ENCODE measurements around the gene OBSCN. TPM values are rescaled to one million over a fixed set of nuclear protein-coding genes. Genes with fewer than 3 reads are reported as not detected.

The OBSCN gene
- total and polyA plus RNA-seq, 2 donors (not counting 3 experiments of a cell fraction or from before 2014, with no cell fraction given): 1.5 to 2.9 TPM

DNA sequence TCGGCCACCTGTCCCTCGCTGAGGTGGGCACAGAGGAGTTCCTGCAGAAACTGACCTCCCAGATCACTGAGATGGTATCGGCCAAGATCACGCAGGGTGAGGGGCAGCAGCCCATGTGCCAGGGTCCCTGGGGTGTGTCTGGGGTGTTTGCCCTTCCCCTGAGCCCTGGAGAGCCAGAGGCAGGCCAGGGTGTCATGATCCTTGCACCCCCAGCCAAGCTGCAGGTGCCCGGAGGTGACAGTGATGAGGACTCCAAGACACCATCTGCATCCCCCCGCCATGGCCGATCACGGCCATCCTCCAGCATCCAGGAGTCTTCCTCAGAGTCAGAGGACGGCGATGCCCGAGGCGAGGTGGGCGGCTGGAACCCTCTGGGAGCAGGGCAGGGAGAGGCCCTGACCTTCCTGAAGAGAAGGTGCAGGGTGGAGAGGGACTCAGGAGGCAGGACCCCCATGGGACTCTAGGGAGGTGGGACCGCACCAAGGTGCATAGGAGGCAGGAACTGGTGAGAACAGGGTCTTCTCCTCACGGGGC lies 129.3 kb downstream of the OBSCN start:
- TF ChIP-seq, protein P1, sequence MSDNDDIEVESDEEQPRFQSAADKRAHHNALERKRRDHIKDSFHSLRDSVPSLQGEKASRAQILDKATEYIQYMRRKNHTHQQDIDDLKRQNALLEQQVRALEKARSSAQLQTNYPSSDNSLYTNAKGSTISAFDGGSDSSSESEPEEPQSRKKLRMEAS (IDR thresholded peaks at IDR 0.05; ENCODE audit: insufficient read depth, insufficient read length): no peak
- no peak for TF ChIP-seq POLR2A (IDR thresholded peaks at IDR 0.05; ENCODE audit: low read depth, low read length)
- CTCF ChIA-PET: no interaction called here
- H3K27ac ChIP-seq (ENCODE audit: insufficient read depth, low read depth, low read length): no peak overlapping the region
- dilution Hi-C loops (cut with MboI; ENCODE audit: extremely low pct_ligation_motif_present, low sequenced_read_pairs) (no loop called here), intact Hi-C loops (cut with micrococcal nuclease) (no loop called here)
- H3K27me3 ChIP-seq (ENCODE audit: control insufficient read depth in 2 of 2, insufficient read depth in 2 of 2, low read length in 2 of 2): no peaks in the 10 kb centered on the region
- no TSS peak for BruUV-seq (replicated peaks)
- no peak for DNase-seq (ENCODE audit: low read depth, low spot score)
- H2AFZ ChIP-seq (ENCODE audit: low read depth, low read length): no peak overlapping the region
- H3K9me3 ChIP-seq (replicated peaks; ENCODE audit: control insufficient read depth, insufficient read depth, low read length): no peaks in the 10 kb centered on the region
- H3K9ac ChIP-seq (replicated peaks; ENCODE audit: extremely low read depth, insufficient read depth, low read length): no peak overlapping the region
- H3K36me3 ChIP-seq (ENCODE audit: control insufficient read depth in 2 of 2, extremely low read depth in 1 of 2, insufficient read depth in 2 of 2, low read length in 2 of 2): no peaks in the 10 kb centered on the region
- no peak overlapping the region for H3K4me3 ChIP-seq (replicated peaks in 1 of 3; ENCODE audit: insufficient read depth in 1 of 3, low read depth in 1 of 3, low read length in 3 of 3)
- no peak for FAIRE-seq
- no peaks in the 10 kb centered on the region for H4K20me1 ChIP-seq (replicated peaks; ENCODE audit: control insufficient read depth, extremely low read depth, insufficient read depth, low read length)
- POLR2A ChIA-PET: no interaction called here
- no peaks in the 10 kb centered on the region for H3K4me1 ChIP-seq (ENCODE audit: control insufficient read depth, extremely low read depth, insufficient read depth, low read length)
- no peaks in the 10 kb centered on the region for H3K79me2 ChIP-seq (ENCODE audit: control insufficient read depth, insufficient read depth, low read length)
- no peaks in the 10 kb centered on the region for H3K9me1 ChIP-seq (replicated peaks; ENCODE audit: control insufficient read depth, extremely low read depth, insufficient read depth, low read length)
- H3K4me2 ChIP-seq (ENCODE audit: insufficient read depth, low read length): no peak overlapping the region

DNA sequence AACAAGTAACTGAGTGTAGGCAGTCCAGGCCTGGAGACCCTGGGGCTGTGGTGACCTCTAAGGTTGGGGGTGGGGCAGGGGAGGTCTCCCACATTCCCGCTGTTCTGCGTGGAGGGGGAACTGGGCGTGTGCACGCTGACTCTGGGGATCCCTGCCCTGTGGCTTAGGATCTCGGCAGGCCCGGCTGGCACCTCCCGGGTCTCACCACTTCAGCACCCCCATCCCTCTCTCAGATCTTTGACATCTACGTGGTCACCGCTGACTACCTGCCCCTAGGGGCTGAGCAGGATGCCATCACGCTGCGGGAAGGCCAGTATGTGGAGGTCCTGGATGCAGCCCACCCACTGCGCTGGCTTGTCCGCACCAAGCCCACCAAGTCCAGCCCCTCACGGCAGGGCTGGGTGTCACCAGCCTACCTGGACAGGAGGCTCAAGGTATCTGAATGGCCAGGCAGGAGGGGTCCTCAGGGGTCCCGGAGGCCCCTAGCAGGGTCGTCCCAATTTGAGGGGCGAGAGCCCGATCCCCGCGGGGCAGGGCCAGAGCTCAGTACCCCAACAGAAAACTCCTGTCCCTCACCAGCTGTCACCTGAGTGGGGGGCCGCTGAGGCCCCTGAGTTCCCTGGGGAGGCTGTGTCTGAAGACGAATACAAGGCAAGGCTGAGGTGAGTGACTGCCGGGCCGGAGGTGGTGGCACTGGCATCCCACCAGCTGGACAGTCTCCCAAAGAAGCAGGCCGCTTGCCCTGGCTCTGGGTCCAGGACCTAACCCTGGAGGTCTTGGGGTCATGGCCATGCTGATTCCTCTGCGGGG lies 130.1 kb downstream of the OBSCN start:
- BruUV-seq (replicated peaks): no TSS peak
- dilution Hi-C loops (cut with MboI; ENCODE audit: extremely low pct_ligation_motif_present, low sequenced_read_pairs) (no loop called here), intact Hi-C loops (cut with micrococcal nuclease) (no loop called here)
- no peak for DNase-seq (ENCODE audit: low read depth, low spot score)
- Histone ChIP-seq H3K4me2 (ENCODE audit: insufficient read depth, low read length) (no peak overlapping the region), H3K36me3 (ENCODE audit: control insufficient read depth in 2 of 2, extremely low read depth in 1 of 2, insufficient read depth in 2 of 2, low read length in 2 of 2) (no peaks in the 10 kb centered on the region), H3K4me1 (ENCODE audit: control insufficient read depth, extremely low read depth, insufficient read depth, low read length) (no peaks in the 10 kb centered on the region), H4K20me1 (replicated peaks; ENCODE audit: control insufficient read depth, extremely low read depth, insufficient read depth, low read length) (no peaks in the 10 kb centered on the region), H3K9me1 (replicated peaks; ENCODE audit: control insufficient read depth, extremely low read depth, insufficient read depth, low read length) (no peaks in the 10 kb centered on the region), H2AFZ (ENCODE audit: low read depth, low read length) (no peak overlapping the region), H3K9me3 (replicated peaks; ENCODE audit: control insufficient read depth, insufficient read depth, low read length) (no peaks in the 10 kb centered on the region), H3K79me2 (ENCODE audit: control insufficient read depth, insufficient read depth, low read length) (no peaks in the 10 kb centered on the region), H3K9ac (replicated peaks; ENCODE audit: extremely low read depth, insufficient read depth, low read length) (no peak overlapping the region), H3K27ac (ENCODE audit: insufficient read depth, low read depth, low read length) (no peak overlapping the region), H3K4me3 (replicated peaks in 1 of 3; ENCODE audit: insufficient read depth in 1 of 3, low read depth in 1 of 3, low read length in 3 of 3) (no peak overlapping the region), H3K27me3 (ENCODE audit: control insufficient read depth in 2 of 2, insufficient read depth in 2 of 2, low read length in 2 of 2) (no peaks in the 10 kb centered on the region)
- CTCF ChIA-PET: no interaction called here
- no peak for FAIRE-seq
- no peak for TF ChIP-seq JUN (IDR thresholded peaks at IDR 0.05; ENCODE audit: borderline replicate concordance, insufficient read depth, insufficient read length, low read depth)
- no peak for TF ChIP-seq POLR2AphosphoS5 (IDR thresholded peaks at IDR 0.05; ENCODE audit: insufficient read depth, low read depth, low read length)
- POLR2A ChIA-PET: no interaction called here
